ENCODE data around the gene REST.
"Not testable (repeated sequence)": the region's sequence is repeated elsewhere in the genome, so short reads cannot be mapped to it uniquely, and the experiment has no call there.

GRCh38 chr4:56914977-56915376, 7.3 kb downstream of the REST start:
- TF ChIP-seq EZH2phosphoT487 (IDR thresholded peaks at IDR 0.05; ENCODE audit: insufficient read depth, low read depth); EZH2 (IDR thresholded peaks at IDR 0.05; ENCODE audit: insufficient read depth, poor library complexity, severe bottlenecking): not testable (repeated sequence)
